GM12878 (cell line): ENCODE measurements around the gene CLIP1. TPM values are rescaled to one million over a fixed set of nuclear protein-coding genes. Genes with fewer than 3 reads are reported as not detected.

Experiments used
- ATAC-seq: fragments of 200-7000 bp; cut with Tn5 transposase; 3 replicates; pipeline ENCODE4 v1.9.1; 2020; ENCODE audit warnings: mild to moderate bottlenecking, moderate library complexity
- BruUV-seq: library from RNA; stranded (reverse); fragments of 400-500 nt; replicated peaks from 2 replicates; lab custom pipeline; 2021; lab: Mats Ljungman, UMichigan
- CTCF ChIA-PET: fragments of 300-600 bp; sonication (Branson Sonifier 250); formaldehyde crosslinking; extraction: SDS; loops from one replicate; lab custom pipeline; 2021; ENCODE audit warnings: inconsistent platforms; lab: Yijun Ruan, JAX
- POLR2A ChIA-PET: fragments of 350-600 bp; formaldehyde crosslinking; extraction: SDS; loops from one replicate; lab custom pipeline; 2021; ENCODE audit warnings: inconsistent platforms; lab: Charles Lee
- RAD21 ChIA-PET: fragments of 300-600 bp; sonication (Branson Sonifier 250); formaldehyde crosslinking; loops from one replicate; lab custom pipeline; 2023; ENCODE audit warnings: antibody characterized with exemption; ENCODE audit not compliant: unreplicated experiment; lab: Charles Lee
- SMC1A ChIA-PET: fragments of 300-600 bp; sonication (Branson Sonifier 250); formaldehyde crosslinking; loops from one replicate; lab custom pipeline; 2023; ENCODE audit not compliant: unreplicated experiment, uncharacterized antibody; lab: Charles Lee
- DNase-seq: peaks from one replicate; pipeline ENCODE4 v3.0.0-alpha.2; 2011; ENCODE audit warnings: low read depth, low spot score
- FAIRE-seq: peaks from 3 replicates; lab custom pipeline; 2011; peaks lifted over from hg19 to GRCh38; lab: Jason Lieb, UNC
- H2AFZ ChIP-seq: 2 replicates; pipeline ENCODE4 v1.6.0; 2011; ENCODE audit warnings: low read depth, low read length, control low read depth; ENCODE audit not compliant: control insufficient read depth
- H3K27ac ChIP-seq: 2 replicates; pipeline ENCODE4 v1.5.1; 2011; ENCODE audit warnings: control low read depth; ENCODE audit not compliant: control insufficient read depth, insufficient read depth
- H3K27me3 ChIP-seq, 2 experiments: replicated peaks in 1 of 2; 2 replicates each; pipeline versions ENCODE4 v1.6.0 to v1.6.1; 2011; ENCODE audit warnings: low read length in 1 of 2; ENCODE audit not compliant: control insufficient read depth in 2 of 2, insufficient read depth in 2 of 2
- H3K36me3 ChIP-seq, 2 experiments: 2 replicates each; pipeline ENCODE4 v1.5.1; 2011; ENCODE audit warnings: low read length in 1 of 2; ENCODE audit not compliant: control insufficient read depth in 2 of 2, insufficient read depth in 2 of 2
- H3K4me1 ChIP-seq: 2 replicates; pipeline ENCODE4 v1.6.1; 2011; ENCODE audit warnings: mild to moderate bottlenecking, low read length, moderate library complexity, mixed read lengths; ENCODE audit not compliant: control insufficient read depth, insufficient read depth
- H3K4me2 ChIP-seq: 2 replicates; pipeline ENCODE4 v1.6.0; 2011; ENCODE audit warnings: control low read depth; ENCODE audit not compliant: control insufficient read depth, insufficient read depth
- H3K4me3 ChIP-seq: fragments of 200-600 bp; sonication (generic); 2 replicates; pipeline ENCODE4 v1.5.1; 2016
- H3K79me2 ChIP-seq: 2 replicates; pipeline ENCODE4 v1.6.0; 2011; ENCODE audit warnings: low read length; ENCODE audit not compliant: control insufficient read depth, insufficient read depth
- H3K9ac ChIP-seq: 2 replicates; pipeline ENCODE4 v1.8.0; 2011; ENCODE audit warnings: low read length, control low read depth, mixed read lengths; ENCODE audit not compliant: control insufficient read depth, insufficient read depth
- H3K9me3 ChIP-seq: replicated peaks from 3 replicates; pipeline ENCODE4 v1.5.1; 2011; ENCODE audit warnings: mild to moderate bottlenecking, low read length; ENCODE audit not compliant: control insufficient read depth, insufficient read depth
- H4K20me1 ChIP-seq: 2 replicates; pipeline ENCODE4 v1.6.0; 2011; ENCODE audit not compliant: control insufficient read depth, insufficient read depth
- ASH2L ChIP-seq: fragments of 300-600, 200-600 bp; sonication (generic); IDR thresholded peaks from 2 replicates; pipeline ENCODE4 v1.6.1; 2017; ENCODE audit warnings: low read depth, mild to moderate bottlenecking, borderline replicate concordance
- CBX5 ChIP-seq: sonication (generic); IDR thresholded peaks from 2 replicates; pipeline ENCODE4 v1.6.1; 2016; ENCODE audit warnings: low read depth, moderate library complexity, mild to moderate bottlenecking, inconsistent platforms
- CEBPB ChIP-seq, 2 experiments: fragments of 150-350 bp in 1 of 2; IDR thresholded peaks; 2 replicates each; pipeline ENCODE4 v1.6.1; 2012 to 2014; ENCODE audit warnings: low read depth in 2 of 2, low read length in 2 of 2, borderline replicate concordance in 1 of 2, inconsistent platforms in 1 of 2
- CHD2 ChIP-seq: IDR thresholded peaks from 2 replicates; pipeline ENCODE4 v1.6.1; 2011; ENCODE audit warnings: low read depth, low read length, improper control_type of control experiment, borderline replicate concordance
- EED ChIP-seq: sonication (generic); IDR thresholded peaks from 2 replicates; pipeline ENCODE4 v1.6.1; 2016; ENCODE audit warnings: antibody characterized with exemption, low read depth
- EGR1 ChIP-seq, 2 experiments: IDR thresholded peaks; 1 replicate in 1 of 2; 2 replicates in 1 of 2; pipeline ENCODE4 v1.6.1; 2011 to 2012; ENCODE audit warnings: low read depth in 2 of 2, low read length in 2 of 2, borderline replicate concordance in 1 of 2, mild to moderate bottlenecking in 1 of 2, moderate library complexity in 1 of 2
- IKZF2 ChIP-seq, 2 experiments: fragments of 450-650 bp; IDR thresholded peaks; 2 replicates each; pipeline ENCODE4 v1.6.1; 2017; ENCODE audit warnings: mild to moderate bottlenecking in 2 of 2, moderate library complexity in 2 of 2
- JUND ChIP-seq: IDR thresholded peaks from 2 replicates; pipeline ENCODE4 v1.6.1; 2012; ENCODE audit warnings: low read depth, mild to moderate bottlenecking, low read length, improper control_type of control experiment, moderate library complexity
- KDM1A ChIP-seq: fragments of 200-600 bp; sonication (generic); IDR thresholded peaks from 2 replicates; pipeline ENCODE4 v1.6.1; 2016; ENCODE audit warnings: borderline replicate concordance
- NFYA ChIP-seq: IDR thresholded peaks from 2 replicates; pipeline ENCODE4 v1.6.1; 2011; ENCODE audit warnings: low read depth, mild to moderate bottlenecking, low read length, improper control_type of control experiment, borderline replicate concordance
- NFYB ChIP-seq: IDR thresholded peaks from 2 replicates; pipeline ENCODE4 v1.6.1; 2011; ENCODE audit warnings: low read depth, mild to moderate bottlenecking, low read length, improper control_type of control experiment, moderate library complexity; ENCODE audit not compliant: insufficient read depth
- NRF1 ChIP-seq: conservative IDR thresholded peaks from 2 replicates; pipeline ENCODE4 v1.6.1; 2011; ENCODE audit warnings: mild to moderate bottlenecking, low read depth, low read length, improper control_type of control experiment
- YY1 ChIP-seq: IDR thresholded peaks from 2 replicates; pipeline ENCODE4 v1.6.1; 2011; ENCODE audit warnings: low read depth, mild to moderate bottlenecking, low read length
- WGBS: methylation state at CpG from one replicate; pipeline ENCODE4 v1.1.6; 2016; ENCODE audit warnings: low lambda C conversion rate; ENCODE audit not compliant: insufficient replicate concordance, insufficient coverage; ENCODE audit errors: missing lambda C conversion rate; 5-methylcytosine and 5-hydroxymethylcytosine counted together
- in situ Hi-C: fragments of 300-500 bp; cut with MboI; formaldehyde crosslinking; loops from 9 replicates; pipeline ENCODE4 v1.14.3; 2018; ENCODE audit warnings: mixed read lengths
- intact Hi-C: fragments of 100-400 bp; cut with micrococcal nuclease; formaldehyde crosslinking; loops from one replicate; pipeline ENCODE4 v1.14.2; 2022; ENCODE audit not compliant: unreplicated experiment
- polyA plus RNA-seq, 11 experiments: library from polyadenylated mRNA; depleted of rRNA in 4 of 11; unstranded in 6 of 11; stranded (reverse) in 5 of 11; fragments of >200 nt; fragmentation: Nextera tagmentation in 4 of 11; fragmentation: Illumina TruSeq in 1 of 11; extraction: Ambion mirVana in 4 of 11; extraction: Trizol in 1 of 11; gene quantifications; 1 replicate in 1 of 11; 2 replicates in 10 of 11; pipeline versions ENCODE4 v1.2.1 to v1.2.3, GENCODE V29; 2011 to 2016; ENCODE audit warnings: inconsistent platforms in 2 of 11, missing spikeins in 2 of 11, low read depth in 1 of 11
- total RNA-seq, 4 experiments: library from RNA; depleted of rRNA in 3 of 4; stranded (reverse); fragments of >200 nt in 3 of 4; fragmentation: Illumina TruSeq in 1 of 4; extraction: Trizol in 1 of 4; gene quantifications; 2 replicates each; pipeline versions ENCODE4 v1.2.1 to v1.2.3, GENCODE V29; 2013 to 2021
- TF ChIP-seq, protein P1 (sequence below): IDR thresholded peaks from 2 replicates; pipeline ENCODE4 v1.6.1; 2011; ENCODE audit warnings: low read depth, low read length, improper control_type of control experiment, borderline replicate concordance
- TF ChIP-seq, protein P2 (sequence below): fragments of 450-650 bp; IDR thresholded peaks from 2 replicates; pipeline ENCODE4 v1.6.1; 2017; ENCODE audit warnings: borderline replicate concordance
- TF ChIP-seq, protein P3 (sequence below): fragments of 450-650 bp; IDR thresholded peaks from 2 replicates; pipeline ENCODE4 v1.6.1; 2014; ENCODE audit warnings: mild to moderate bottlenecking
- TF ChIP-seq, protein P4 (sequence below): IDR thresholded peaks from 2 replicates; pipeline ENCODE4 v1.6.1; 2012; ENCODE audit warnings: low read depth, low read length, improper control_type of control experiment
- TF ChIP-seq, protein P5 (sequence below): IDR thresholded peaks from 2 replicates; pipeline ENCODE4 v1.6.1; 2012; ENCODE audit warnings: low read depth, low read length, improper control_type of control experiment

CLIP1 gene
- total and polyA plus RNA-seq, 10 of the 15 experiments (the other 5 are each of a cell fraction or from before 2014, with no cell fraction given), result 6.0 to 45.4 (median 25.2) TPM

DNA sequence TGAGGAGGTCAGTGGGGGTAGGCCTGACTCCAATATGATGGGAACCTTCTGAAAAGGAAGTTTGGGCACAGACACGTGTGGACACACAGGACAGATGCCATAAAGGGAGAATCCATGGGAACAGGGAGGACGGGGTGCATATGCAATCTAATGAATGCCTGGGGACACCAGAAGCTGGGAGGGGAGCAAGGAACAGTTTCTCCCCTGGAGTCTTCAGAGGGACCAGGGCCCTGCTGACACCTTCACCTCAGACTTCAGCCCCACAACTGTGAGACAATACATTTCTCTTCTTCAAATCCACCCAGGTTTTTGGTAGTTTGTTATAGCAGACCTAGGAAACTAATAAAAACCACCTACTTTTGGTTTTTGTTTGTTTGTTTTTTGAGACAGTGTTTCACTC lies 35.2 kb upstream of the CLIP1 start:
- H3K9ac ChIP-seq, result no peak overlapping the region
- ATAC-seq (peak; percentile 11; the same call in 2 of the 3 replicates), DNase-seq (no peak), FAIRE-seq (no peak)
- no peaks in the 10 kb centered on the region for H3K9me3 ChIP-seq
- RAD21 ChIA-PET, result no interaction called here
- CTCF ChIA-PET, result interaction anchor here (5.7 kb wide), 1 partner anchor 14 kb away, joined by 25 read pairs; no protein-coding TSS in a partner anchor
- BruUV-seq, result no TSS peak
- POLR2A ChIA-PET, result no interaction called here
- no peaks in the 10 kb centered on the region for H4K20me1 ChIP-seq
- H3K79me2 ChIP-seq, result no peaks in the 10 kb centered on the region
- H3K36me3 ChIP-seq, result no peaks in the 10 kb centered on the region
- no peaks in the 10 kb centered on the region for H3K27me3 ChIP-seq
- in situ Hi-C loops (no loop called here), intact Hi-C loops (no loop called here)
- WGBS, result 50% methylated on average over 2 of the region's 2 CpGs
- H3K4me3 ChIP-seq, result no peak overlapping the region
- SMC1A ChIA-PET, result no interaction called here
- peak overlapping the region; percentile 44 for H3K4me2 ChIP-seq
- peak overlapping the region; percentile 57 for H3K27ac ChIP-seq
- H2AFZ ChIP-seq, result peak overlapping the region; percentile 76
- TF ChIP-seq, protein P1, sequence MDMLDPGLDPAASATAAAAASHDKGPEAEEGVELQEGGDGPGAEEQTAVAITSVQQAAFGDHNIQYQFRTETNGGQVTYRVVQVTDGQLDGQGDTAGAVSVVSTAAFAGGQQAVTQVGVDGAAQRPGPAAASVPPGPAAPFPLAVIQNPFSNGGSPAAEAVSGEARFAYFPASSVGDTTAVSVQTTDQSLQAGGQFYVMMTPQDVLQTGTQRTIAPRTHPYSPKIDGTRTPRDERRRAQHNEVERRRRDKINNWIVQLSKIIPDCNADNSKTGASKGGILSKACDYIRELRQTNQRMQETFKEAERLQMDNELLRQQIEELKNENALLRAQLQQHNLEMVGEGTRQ, result no peak
- TF ChIP-seq, protein P2, sequence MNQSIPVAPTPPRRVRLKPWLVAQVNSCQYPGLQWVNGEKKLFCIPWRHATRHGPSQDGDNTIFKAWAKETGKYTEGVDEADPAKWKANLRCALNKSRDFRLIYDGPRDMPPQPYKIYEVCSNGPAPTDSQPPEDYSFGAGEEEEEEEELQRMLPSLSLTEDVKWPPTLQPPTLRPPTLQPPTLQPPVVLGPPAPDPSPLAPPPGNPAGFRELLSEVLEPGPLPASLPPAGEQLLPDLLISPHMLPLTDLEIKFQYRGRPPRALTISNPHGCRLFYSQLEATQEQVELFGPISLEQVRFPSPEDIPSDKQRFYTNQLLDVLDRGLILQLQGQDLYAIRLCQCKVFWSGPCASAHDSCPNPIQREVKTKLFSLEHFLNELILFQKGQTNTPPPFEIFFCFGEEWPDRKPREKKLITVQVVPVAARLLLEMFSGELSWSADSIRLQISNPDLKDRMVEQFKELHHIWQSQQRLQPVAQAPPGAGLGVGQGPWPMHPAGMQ, result no peak
- TF ChIP-seq NFYA, result no peak
- no peak for TF ChIP-seq KDM1A
- TF ChIP-seq IKZF2 (IDR thresholded peaks at IDR 0.05), result no peak
- TF ChIP-seq, protein P3, sequence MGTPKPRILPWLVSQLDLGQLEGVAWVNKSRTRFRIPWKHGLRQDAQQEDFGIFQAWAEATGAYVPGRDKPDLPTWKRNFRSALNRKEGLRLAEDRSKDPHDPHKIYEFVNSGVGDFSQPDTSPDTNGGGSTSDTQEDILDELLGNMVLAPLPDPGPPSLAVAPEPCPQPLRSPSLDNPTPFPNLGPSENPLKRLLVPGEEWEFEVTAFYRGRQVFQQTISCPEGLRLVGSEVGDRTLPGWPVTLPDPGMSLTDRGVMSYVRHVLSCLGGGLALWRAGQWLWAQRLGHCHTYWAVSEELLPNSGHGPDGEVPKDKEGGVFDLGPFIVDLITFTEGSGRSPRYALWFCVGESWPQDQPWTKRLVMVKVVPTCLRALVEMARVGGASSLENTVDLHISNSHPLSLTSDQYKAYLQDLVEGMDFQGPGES, result no peak
- TF ChIP-seq, protein P4, sequence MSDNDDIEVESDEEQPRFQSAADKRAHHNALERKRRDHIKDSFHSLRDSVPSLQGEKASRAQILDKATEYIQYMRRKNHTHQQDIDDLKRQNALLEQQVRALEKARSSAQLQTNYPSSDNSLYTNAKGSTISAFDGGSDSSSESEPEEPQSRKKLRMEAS, result no peak
- TF ChIP-seq NRF1, result no peak
- TF ChIP-seq NFYB, result no peak
- TF ChIP-seq JUND, result no peak
- no peak for TF ChIP-seq EED
- no peak for TF ChIP-seq ASH2L
- no peak for TF ChIP-seq EGR1 (IDR thresholded peaks at IDR 0.05; ENCODE audit: borderline replicate concordance in 1 of 2, low read depth in 2 of 2, low read length in 2 of 2)
- TF ChIP-seq CHD2, result no peak
- no peak for TF ChIP-seq CBX5
- no peak for TF ChIP-seq CEBPB (IDR thresholded peaks at IDR 0.05; ENCODE audit: borderline replicate concordance in 1 of 2, low read depth in 2 of 2, low read length in 2 of 2)
- TF ChIP-seq, protein P5, sequence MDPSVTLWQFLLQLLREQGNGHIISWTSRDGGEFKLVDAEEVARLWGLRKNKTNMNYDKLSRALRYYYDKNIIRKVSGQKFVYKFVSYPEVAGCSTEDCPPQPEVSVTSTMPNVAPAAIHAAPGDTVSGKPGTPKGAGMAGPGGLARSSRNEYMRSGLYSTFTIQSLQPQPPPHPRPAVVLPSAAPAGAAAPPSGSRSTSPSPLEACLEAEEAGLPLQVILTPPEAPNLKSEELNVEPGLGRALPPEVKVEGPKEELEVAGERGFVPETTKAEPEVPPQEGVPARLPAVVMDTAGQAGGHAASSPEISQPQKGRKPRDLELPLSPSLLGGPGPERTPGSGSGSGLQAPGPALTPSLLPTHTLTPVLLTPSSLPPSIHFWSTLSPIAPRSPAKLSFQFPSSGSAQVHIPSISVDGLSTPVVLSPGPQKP, result no peak
- TF ChIP-seq YY1, result no peak
- TF ChIP-seq, all 136 proteins: peak for 0
- H3K4me1 ChIP-seq, result peaks cover 19% of the 10 kb centered on the region
